GM21447 (cell line): ENCODE results near the gene HSBP1.
A peak's percentile ranks its signal among the peaks of the same experiment; 100 is the strongest.

Experiments
- ATAC-seq: cut with Tn5 transposase; IDR thresholded peaks from one replicate; pipeline ENCODE4 v1.9.1; 2021; ENCODE audit not compliant: unreplicated experiment

The HSBP1 gene

GRCh38 chr16:83802554-83803205, 5.1 kb upstream of the HSBP1 start:
- no peak for ATAC-seq

GRCh38 chr16:83803811-83804210, 4.0 kb upstream of the HSBP1 start:
- ATAC-seq: no peak

- no peak for ATAC-seq
Measured at GRCh38 chr16:83804366-83804765, 3.4 kb upstream of the HSBP1 start.

DNA sequence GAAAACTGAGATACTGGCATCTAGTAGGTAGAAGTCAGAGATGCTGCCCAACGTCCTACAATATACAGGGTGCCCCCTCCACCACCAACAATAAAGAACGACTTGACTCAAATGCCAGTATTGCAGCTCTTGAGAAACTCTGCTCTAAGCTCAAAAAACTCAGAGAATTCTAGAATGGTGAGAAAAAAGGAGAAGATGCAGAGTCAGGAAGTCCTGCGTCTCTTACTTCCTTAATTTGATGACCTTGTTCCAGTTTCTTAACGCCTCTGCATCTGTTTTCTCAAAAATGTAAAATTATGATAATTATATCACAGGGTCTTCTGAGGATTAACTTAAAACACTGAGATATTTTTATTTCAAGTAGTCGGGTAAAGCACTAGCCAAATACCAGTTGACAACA, 1.7 kb upstream of the HSBP1 start:
- ATAC-seq: no peak

DNA sequence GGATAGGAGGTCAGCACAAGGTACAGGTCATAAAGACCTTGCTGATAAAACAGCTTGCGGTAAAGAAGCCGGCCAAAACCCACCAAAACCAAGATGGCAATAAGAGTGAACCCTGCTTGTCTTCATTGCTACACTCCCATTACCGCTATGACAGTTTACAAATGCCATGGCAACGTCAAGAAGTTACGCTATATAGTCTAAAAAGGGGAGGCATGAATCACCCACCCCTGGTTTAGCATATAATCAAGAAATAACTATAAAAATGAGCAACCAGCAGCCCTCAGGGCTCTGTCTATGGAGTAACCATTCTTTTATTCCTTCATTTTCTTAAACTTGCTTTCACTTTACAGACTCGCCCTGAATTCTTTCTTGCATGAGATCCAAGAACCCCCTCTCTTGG, 1.0 kb upstream of the HSBP1 start:
- no peak for ATAC-seq

GRCh38 chr16:83807327-83807709, 460 bp upstream of the HSBP1 start:
- peak; percentile 7 for ATAC-seq

- ATAC-seq: no peak
Measured at GRCh38 chr16:83808573-83809014, 816 bp downstream of the HSBP1 start.

- no peak for ATAC-seq
Measured at GRCh38 chr16:83809092-83809491, 1.3 kb downstream of the HSBP1 start.

DNA sequence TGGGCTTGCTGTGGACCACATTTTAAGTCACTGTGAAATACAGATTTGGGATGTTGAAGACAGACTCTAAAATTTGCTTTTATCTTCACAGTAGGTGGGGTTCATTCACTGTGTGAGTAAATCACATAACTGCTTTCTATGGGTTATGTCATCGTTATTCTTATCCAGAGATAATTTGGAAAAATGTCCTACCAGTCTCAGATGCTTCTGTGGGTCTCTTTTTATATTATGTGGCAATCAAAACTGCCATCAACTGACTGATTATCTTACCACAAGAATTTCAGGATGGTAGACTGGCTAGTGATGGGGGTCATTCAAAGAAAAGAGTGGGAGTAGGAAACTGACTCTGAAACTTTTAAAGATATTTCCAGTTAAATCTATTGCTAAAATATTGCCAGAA, 3.1 kb downstream of the HSBP1 start:
- no peak for ATAC-seq

GRCh38 chr16:83813823-83814658, 6.3 kb downstream of the HSBP1 start:
- ATAC-seq: no peak

DNA sequence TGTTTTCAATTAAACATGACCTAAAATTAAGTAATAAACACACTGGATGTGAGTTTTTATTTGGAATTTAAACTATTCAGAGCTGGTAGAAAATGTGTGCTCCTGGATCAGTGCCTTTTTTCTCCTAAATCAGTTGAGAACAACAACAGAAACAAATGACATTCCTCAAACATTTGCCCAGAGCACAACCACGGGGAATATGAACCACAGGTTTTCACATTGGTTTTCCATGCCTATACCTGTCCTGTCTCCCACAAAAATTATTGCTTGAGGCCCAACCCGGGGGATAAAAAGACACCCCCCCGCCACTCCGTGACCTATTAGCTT, 6.8 kb downstream of the HSBP1 start:
- no peak for ATAC-seq

DNA sequence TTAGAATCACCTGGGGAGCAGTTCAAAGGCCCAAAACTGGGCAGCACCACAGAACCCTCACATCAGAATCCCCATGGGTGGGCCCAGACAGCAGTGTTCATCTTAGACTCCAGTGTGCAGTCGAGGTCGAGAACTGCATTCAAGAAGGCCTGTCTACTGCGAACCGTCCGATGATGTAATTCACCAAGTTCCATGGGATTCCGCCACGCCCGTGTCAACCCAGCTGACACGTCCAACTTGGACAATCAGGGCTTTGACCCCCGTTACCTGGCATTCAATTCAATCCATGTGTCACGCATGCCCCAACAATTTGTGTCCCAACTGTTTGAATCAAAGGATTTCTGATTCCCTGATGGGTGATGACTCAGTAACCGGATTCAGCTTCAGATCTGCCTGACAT, 9.2 kb downstream of the HSBP1 start:
- ATAC-seq: no peak

- ATAC-seq: no peak
Measured at GRCh38 chr16:83818276-83818675, 10.5 kb downstream of the HSBP1 start.

- ATAC-seq: no peak
Measured at GRCh38 chr16:83819361-83819760, 11.6 kb downstream of the HSBP1 start.

GRCh38 chr16:83826146-83826913, 18.6 kb downstream of the HSBP1 start:
- peak; percentile 65 for ATAC-seq

DNA sequence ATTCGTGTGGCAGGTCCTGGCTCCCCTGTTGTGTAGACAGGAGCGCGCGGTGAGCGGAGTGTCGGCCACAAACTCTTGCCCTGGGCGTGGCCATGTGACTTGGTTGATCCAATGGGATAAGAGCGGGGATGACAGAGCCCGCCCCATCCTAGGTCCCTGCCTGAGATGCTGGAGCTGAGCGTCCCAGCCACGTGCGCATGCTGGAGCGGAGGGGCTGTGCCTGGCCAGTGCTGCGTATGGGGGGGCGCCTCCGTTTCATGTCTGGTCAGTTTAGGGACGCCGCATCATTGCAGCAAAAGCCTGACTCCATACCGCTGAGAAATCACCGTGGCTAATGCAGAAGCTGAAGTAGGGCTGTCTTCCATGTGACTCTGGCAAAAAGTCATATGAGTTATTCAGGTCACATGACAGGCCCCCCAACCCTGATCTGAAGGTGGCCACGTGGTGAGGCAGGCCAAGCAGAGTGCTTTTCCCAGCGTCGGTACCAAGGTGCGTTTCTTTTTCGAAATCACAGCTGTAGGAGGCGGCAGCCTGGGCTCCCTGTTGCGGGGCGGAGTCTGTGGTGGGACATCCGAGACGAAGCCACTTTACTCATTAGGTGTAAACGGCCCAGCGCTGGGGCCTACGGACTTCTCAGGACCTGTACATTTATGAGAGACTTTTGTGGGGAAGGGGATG, 22.5 kb downstream of the HSBP1 start:
- ATAC-seq: no peak

DNA sequence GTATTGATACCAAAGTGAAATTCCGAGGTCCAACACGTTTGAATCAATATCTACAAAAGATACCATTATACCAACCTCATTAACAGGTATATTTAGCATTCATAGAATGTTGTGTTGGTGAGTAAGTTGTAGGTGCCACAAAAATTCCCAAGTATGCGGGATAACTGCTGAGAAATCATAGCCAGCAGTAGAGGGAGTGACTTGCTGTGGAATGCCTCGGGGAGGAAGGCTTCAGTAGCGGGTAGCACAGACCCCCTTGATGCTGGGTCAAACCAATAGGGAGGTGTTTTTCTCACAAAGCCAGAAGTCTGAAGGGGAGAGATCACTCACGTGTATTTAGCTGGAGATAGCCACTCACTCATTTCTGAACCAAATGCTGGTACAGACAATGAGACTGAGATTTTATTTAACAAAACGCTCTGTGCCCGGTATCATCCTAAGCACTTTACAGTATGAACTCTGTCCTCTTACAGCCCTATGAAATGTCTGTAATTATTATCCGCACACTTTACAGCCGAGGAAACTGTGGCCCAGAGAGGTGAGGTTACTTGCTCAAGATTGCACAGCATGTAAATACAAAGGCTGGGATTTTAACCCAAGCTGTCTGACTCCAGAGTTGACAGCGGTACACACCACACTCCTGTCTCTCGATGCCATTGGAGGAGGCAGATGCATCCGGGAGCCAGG, 23.1 kb downstream of the HSBP1 start:
- no peak for ATAC-seq

DNA sequence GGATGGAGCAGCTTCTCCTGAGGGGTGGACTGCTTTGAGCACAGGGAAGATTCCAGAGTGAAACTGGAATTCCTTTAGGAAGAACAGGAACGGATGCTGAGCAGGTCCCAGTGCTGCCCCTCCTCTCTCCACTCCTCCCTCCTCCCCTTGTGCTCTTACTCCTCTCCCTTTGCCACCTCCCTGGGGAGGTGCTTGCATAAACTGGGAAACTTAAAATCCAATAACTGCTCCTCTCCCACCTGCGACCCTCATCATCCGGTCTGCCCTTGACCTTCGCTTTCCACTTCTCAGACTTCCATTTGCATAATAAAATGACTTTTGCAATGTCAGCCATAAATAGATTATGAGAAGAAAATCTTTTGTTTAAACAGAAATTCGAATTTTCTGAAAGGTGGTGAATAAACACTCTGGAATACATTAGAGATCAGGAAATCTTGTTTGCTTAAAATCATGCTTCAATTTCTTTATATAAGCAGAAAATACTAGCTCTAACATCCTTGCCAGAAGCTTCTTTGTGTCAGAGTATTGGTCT, 23.7 kb downstream of the HSBP1 start:
- ATAC-seq: no peak

- no peak for ATAC-seq
Measured at GRCh38 chr16:83833921-83834320, 26.1 kb downstream of the HSBP1 start.
